Adrenal gland (tissue), 5 donors: ENCODE measurements around the gene PPP1R37.

Experiments
- CTCF ChIP-seq, 6 experiments: fragments of 450-650 bp in 4 of 6; fragments of 200-600 bp in 2 of 6; sonication (generic) in 1 of 6; IDR thresholded peaks; 1 replicate in 5 of 6; 2 replicates in 1 of 6; pipeline versions ENCODE4 v1.5.1 to v1.8.0; 2016 to 2021; ENCODE audit warnings: antibody characterized with exemption in 6 of 6, mild to moderate bottlenecking in 2 of 6, moderate library complexity in 1 of 6
- POLR2A ChIP-seq, 2 donors: fragments of 450-650 bp; IDR thresholded peaks; one replicate each; pipeline ENCODE4 v1.6.1; 2017; ENCODE audit warnings: antibody characterized with exemption in 2 of 2, mild to moderate bottlenecking in 2 of 2, moderate library complexity in 1 of 2
- donor health status: DM: no; HTN: no; CAD: no.

DNA sequence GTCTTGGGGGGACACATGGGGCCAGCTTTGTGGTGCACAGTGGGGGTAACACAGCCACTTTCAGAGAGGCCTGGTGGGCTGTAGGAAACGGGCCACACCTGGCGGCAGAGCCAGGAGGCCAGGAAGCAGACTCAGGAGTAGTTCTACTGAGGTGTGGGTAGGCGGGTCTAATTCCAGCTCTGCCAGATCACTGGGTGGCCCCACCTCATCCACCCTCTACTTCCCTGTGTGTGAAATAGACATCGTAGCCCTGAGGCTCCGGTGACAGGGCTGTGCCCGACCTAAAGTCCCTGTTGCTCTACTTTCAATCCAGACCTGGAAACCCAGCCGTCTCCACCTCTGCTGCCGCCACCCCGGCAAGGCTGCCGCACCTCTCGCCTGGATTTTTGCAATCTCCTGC, 63.8 kb downstream of the PPP1R37 start:
- TF ChIP-seq CTCF (IDR thresholded peaks at IDR 0.05) (no peak), POLR2A (IDR thresholded peaks at IDR 0.05) (no peak)
